Loucy (cell line): ENCODE measurements around the gene PRKAA2.

Experiments
- H2AFZ ChIP-seq: fragments of 200-600 bp; sonication (generic); 2 replicates; pipeline ENCODE4 v1.6.0; 2016; ENCODE audit warnings: antibody characterized with exemption, mild to moderate bottlenecking, low read length, moderate library complexity
- H3F3A ChIP-seq: fragments of 200-600 bp; 2 replicates; pipeline ENCODE4 v1.6.0; 2016; ENCODE audit warnings: antibody characterized with exemption, low read depth, mild to moderate bottlenecking
- H3K27me3 ChIP-seq: fragments of 200-600 bp; sonication (generic); 2 replicates; pipeline ENCODE4 v1.6.1; 2014; ENCODE audit warnings: low read length, mild to moderate bottlenecking; ENCODE audit not compliant: insufficient read depth, poor library complexity, severe bottlenecking
- H3K36me3 ChIP-seq: fragments of 200-600 bp; sonication (generic); 2 replicates; pipeline ENCODE4 v1.6.1; 2016; ENCODE audit warnings: low read length; ENCODE audit not compliant: insufficient read depth
- H3K4me1 ChIP-seq: fragments of 200-600 bp; sonication (generic); 2 replicates; pipeline ENCODE4 v1.5.1; 2014; ENCODE audit warnings: low read length, mild to moderate bottlenecking; ENCODE audit not compliant: insufficient read depth, poor library complexity, severe bottlenecking
- H3K4me2 ChIP-seq: fragments of 200-600 bp; sonication (generic); 2 replicates; pipeline ENCODE4 v1.6.0; 2014; ENCODE audit warnings: antibody characterized with exemption, low read length, low read depth, mild to moderate bottlenecking; ENCODE audit not compliant: poor library complexity, severe bottlenecking
- H3K4me3 ChIP-seq: fragments of 200-600 bp; sonication (generic); 2 replicates; pipeline ENCODE4 v1.5.1; 2014; ENCODE audit warnings: low read length, mild to moderate bottlenecking, mixed read lengths; ENCODE audit not compliant: poor library complexity, severe bottlenecking
- H3K79me2 ChIP-seq: fragments of 200-600 bp; sonication (generic); 2 replicates; pipeline ENCODE4 v1.6.1; 2014; ENCODE audit warnings: low read length; ENCODE audit not compliant: insufficient read depth
- H3K9ac ChIP-seq: fragments of 200-600 bp; sonication (generic); 2 replicates; pipeline ENCODE4 v1.6.0; 2014; ENCODE audit warnings: mild to moderate bottlenecking, low read depth, low read length, moderate library complexity; ENCODE audit not compliant: poor library complexity, severe bottlenecking
- H3K9me2 ChIP-seq: fragments of 200-600 bp; sonication (generic); replicated peaks from 2 replicates; pipeline ENCODE4 v1.6.1; 2016; ENCODE audit warnings: low read depth, low read length, mixed read lengths
- H3K9me3 ChIP-seq: fragments of 200-600 bp; sonication (generic); 2 replicates; pipeline ENCODE4 v1.6.1; 2014; ENCODE audit warnings: mild to moderate bottlenecking, antibody characterized with exemption, low read length, low read depth; ENCODE audit not compliant: insufficient read depth
- H4K20me1 ChIP-seq: fragments of 200-600 bp; sonication (generic); 2 replicates; pipeline ENCODE4 v1.6.0; 2014; ENCODE audit warnings: antibody characterized with exemption, low read length, mild to moderate bottlenecking; ENCODE audit not compliant: insufficient read depth, poor library complexity, severe bottlenecking
- EZH2phosphoT487 ChIP-seq: fragments of 200-600 bp; IDR thresholded peaks from 2 replicates; pipeline ENCODE4 v1.6.1; 2018; ENCODE audit warnings: antibody characterized with exemption, mild to moderate bottlenecking, moderate library complexity, borderline replicate concordance
- TF ChIP-seq, protein P1 (sequence below): fragments of 200-600 bp; sonication (generic); conservative IDR thresholded peaks from 2 replicates; pipeline ENCODE4 v1.5.1; 2014; ENCODE audit warnings: mild to moderate bottlenecking, antibody characterized with exemption, low read length

PRKAA2 gene

DNA sequence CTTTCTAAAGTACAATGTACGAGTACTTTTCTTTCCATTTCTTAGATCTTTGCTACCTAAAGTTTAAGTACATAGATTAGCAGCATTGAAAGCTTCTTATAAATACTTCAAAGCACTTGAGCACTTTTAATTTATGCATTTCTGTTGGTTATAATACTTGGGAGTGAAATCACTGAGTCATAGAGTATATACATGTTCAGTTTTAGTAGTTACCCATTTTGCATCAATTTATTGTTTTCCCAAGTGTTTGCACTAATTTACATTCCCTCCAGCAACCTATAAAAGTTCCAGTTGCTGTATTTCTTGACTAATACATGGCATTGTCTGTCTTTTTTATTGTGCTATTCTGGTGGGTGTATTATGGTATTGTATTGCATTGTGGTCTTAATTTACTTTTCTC is 20.3 kb downstream of the PRKAA2 start:
- Histone ChIP-seq H3K36me3 (no peaks in the 10 kb centered on the region), H2AFZ (no peak overlapping the region), H3K4me1 (no peaks in the 10 kb centered on the region), H3K27me3 (no peaks in the 10 kb centered on the region), H3K9me3 (no peaks in the 10 kb centered on the region), H3K4me3 (no peak overlapping the region), H4K20me1 (no peaks in the 10 kb centered on the region), H3K4me2 (no peak overlapping the region), H3K9ac (no peak overlapping the region), H3K79me2 (no peaks in the 10 kb centered on the region), H3F3A (no peaks in the 10 kb centered on the region), H3K9me2 (no peaks in the 10 kb centered on the region)
- TF ChIP-seq, protein P1, sequence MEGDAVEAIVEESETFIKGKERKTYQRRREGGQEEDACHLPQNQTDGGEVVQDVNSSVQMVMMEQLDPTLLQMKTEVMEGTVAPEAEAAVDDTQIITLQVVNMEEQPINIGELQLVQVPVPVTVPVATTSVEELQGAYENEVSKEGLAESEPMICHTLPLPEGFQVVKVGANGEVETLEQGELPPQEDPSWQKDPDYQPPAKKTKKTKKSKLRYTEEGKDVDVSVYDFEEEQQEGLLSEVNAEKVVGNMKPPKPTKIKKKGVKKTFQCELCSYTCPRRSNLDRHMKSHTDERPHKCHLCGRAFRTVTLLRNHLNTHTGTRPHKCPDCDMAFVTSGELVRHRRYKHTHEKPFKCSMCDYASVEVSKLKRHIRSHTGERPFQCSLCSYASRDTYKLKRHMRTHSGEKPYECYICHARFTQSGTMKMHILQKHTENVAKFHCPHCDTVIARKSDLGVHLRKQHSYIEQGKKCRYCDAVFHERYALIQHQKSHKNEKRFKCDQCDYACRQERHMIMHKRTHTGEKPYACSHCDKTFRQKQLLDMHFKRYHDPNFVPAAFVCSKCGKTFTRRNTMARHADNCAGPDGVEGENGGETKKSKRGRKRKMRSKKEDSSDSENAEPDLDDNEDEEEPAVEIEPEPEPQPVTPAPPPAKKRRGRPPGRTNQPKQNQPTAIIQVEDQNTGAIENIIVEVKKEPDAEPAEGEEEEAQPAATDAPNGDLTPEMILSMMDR: no peak
- TF ChIP-seq EZH2phosphoT487: no peak

DNA sequence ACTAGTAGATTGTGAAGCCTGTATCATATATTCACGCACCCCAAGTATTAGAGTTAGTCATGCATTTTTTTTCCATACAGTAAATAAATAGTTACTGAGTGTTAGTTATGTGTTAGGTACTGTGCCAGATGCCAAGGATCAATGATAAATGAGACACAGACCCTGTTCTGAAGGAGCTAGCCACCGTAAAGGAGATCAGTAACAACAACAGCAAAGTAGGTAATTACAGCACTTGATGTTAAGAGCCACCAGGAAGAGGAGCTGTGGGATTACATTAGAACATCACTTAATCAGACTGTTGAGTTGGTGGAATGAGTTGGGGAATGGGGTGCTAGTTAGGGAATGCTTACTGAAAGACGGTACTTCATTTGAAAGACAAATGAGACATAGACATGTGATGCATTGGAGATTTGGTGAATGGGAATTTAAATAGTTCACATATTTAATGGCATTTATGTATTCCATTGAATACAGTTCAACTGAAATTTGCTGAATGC is 21.0 kb downstream of the PRKAA2 start:
- no peaks in the 10 kb centered on the region for H3K36me3 ChIP-seq
- H3K9me3 ChIP-seq: no peaks in the 10 kb centered on the region
- no peaks in the 10 kb centered on the region for H3F3A ChIP-seq
- no peak overlapping the region for H3K4me2 ChIP-seq
- no peak overlapping the region for H2AFZ ChIP-seq
- H3K4me1 ChIP-seq: no peaks in the 10 kb centered on the region
- H3K9me2 ChIP-seq: no peaks in the 10 kb centered on the region
- H3K27me3 ChIP-seq: no peaks in the 10 kb centered on the region
- H3K79me2 ChIP-seq: no peaks in the 10 kb centered on the region
- no peak overlapping the region for H3K9ac ChIP-seq
- no peak for TF ChIP-seq EZH2phosphoT487
- TF ChIP-seq, protein P1: no peak
- H3K4me3 ChIP-seq: no peak overlapping the region
- no peaks in the 10 kb centered on the region for H4K20me1 ChIP-seq

DNA sequence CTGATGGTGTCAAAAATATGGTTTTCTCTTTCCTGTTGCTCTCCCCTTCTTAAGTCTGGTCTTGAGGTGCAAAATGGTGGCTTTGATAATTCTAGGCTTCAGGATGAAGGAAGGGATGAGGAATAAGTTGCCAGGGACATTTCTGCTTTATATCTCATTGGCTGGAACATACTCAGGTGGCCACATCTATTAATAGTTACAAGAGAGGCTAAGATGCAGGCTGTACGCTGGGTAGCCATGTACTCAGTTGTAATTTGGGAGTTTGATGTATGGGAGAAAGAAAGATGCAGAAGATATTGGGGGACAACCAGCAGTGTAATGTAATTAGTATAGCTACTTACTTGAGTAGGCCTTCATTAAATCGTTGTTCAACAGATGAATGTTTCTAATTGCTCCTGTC is 25.2 kb downstream of the PRKAA2 start:
- no peaks in the 10 kb centered on the region for H3K36me3 ChIP-seq
- no peak overlapping the region for H3K4me2 ChIP-seq
- TF ChIP-seq EZH2phosphoT487: no peak
- TF ChIP-seq, protein P1: no peak
- no peaks in the 10 kb centered on the region for H4K20me1 ChIP-seq
- no peaks in the 10 kb centered on the region for H3K79me2 ChIP-seq
- no peak overlapping the region for H3K9ac ChIP-seq
- H2AFZ ChIP-seq: no peak overlapping the region
- H3K4me3 ChIP-seq: no peak overlapping the region
- no peaks in the 10 kb centered on the region for H3K27me3 ChIP-seq
- no peaks in the 10 kb centered on the region for H3F3A ChIP-seq
- H3K9me2 ChIP-seq: no peaks in the 10 kb centered on the region
- no peaks in the 10 kb centered on the region for H3K4me1 ChIP-seq
- no peaks in the 10 kb centered on the region for H3K9me3 ChIP-seq
